HG02642 (cell line): ENCODE data around the gene NUP133.
"Not testable (repeated sequence)": the region's sequence is repeated elsewhere in the genome, so short reads cannot be mapped to it uniquely, and the experiment has no call there.

Experiments
- ATAC-seq: cut with Tn5 transposase; IDR thresholded peaks from one replicate; pipeline ENCODE4 v1.9.1; 2021; ENCODE audit warnings: mild to moderate bottlenecking; ENCODE audit not compliant: unreplicated experiment, poor library complexity

Gene NUP133

GRCh38 chr1:229394517-229394916 is 113.6 kb downstream of the NUP133 start:
- not testable (repeated sequence) for ATAC-seq

- no peak for ATAC-seq
Measured at GRCh38 chr1:229392936-229393335, 115.2 kb downstream of the NUP133 start.
